GM12891 (cell line): ENCODE data around the gene OR10G8.

ENCODE experiments used
- DNase-seq: peaks from one replicate; pipeline ENCODE4 v3.0.0; 2011; ENCODE audit warnings: low spot score; ENCODE audit not compliant: insufficient read length
- FAIRE-seq: peaks from 2 replicates; lab custom pipeline; 2011; peaks lifted over from hg19 to GRCh38; lab: Jason Lieb, UNC
- PAX5 ChIP-seq: IDR thresholded peaks from 2 replicates; pipeline ENCODE4 v1.6.1; 2011; ENCODE audit warnings: low read length, moderate library complexity, mild to moderate bottlenecking; ENCODE audit not compliant: insufficient read depth, severe bottlenecking
- POLR2A ChIP-seq: IDR thresholded peaks from 2 replicates; pipeline ENCODE4 v1.6.1; 2011; ENCODE audit warnings: low read depth, low read length, control low read depth
- POLR2AphosphoS5 ChIP-seq: IDR thresholded peaks from 2 replicates; pipeline ENCODE4 v1.6.1; 2011; ENCODE audit warnings: low read depth, low read length, control low read depth
- POU2F2 ChIP-seq: IDR thresholded peaks from 2 replicates; pipeline ENCODE4 v1.6.1; 2011; ENCODE audit warnings: low read depth, mild to moderate bottlenecking, control low read depth, low read length, moderate library complexity
- SPI1 ChIP-seq: IDR thresholded peaks from 2 replicates; pipeline ENCODE4 v1.6.1; 2011; ENCODE audit warnings: low read depth, low read length, control low read depth
- TAF1 ChIP-seq: IDR thresholded peaks from 2 replicates; pipeline ENCODE4 v1.6.1; 2011; ENCODE audit warnings: low read depth, low read length, control low read depth

Gene OR10G8

GRCh38 chr11:124050748-124051147 is 24.1 kb downstream of the OR10G8 start:
- TF ChIP-seq POLR2A = no peak
- FAIRE-seq = no peak

GRCh38 chr11:124052966-124053365 is 26.4 kb downstream of the OR10G8 start:
- TF ChIP-seq SPI1 = no peak
- no peak for TF ChIP-seq POU2F2
- no peak for TF ChIP-seq POLR2A
- no peak for TF ChIP-seq TAF1
- no peak for TF ChIP-seq PAX5
- TF ChIP-seq POLR2AphosphoS5 = no peak
- no peak for DNase-seq
- FAIRE-seq = no peak

More at GRCh38 chr11:124050748-124051147, 24.1 kb downstream of the OR10G8 start:
- DNase-seq = no peak

GRCh38 chr11:124068601-124069110 is 42.1 kb downstream of the OR10G8 start:
- DNase-seq (no peak), FAIRE-seq (peak; percentile 33)
- TF ChIP-seq SPI1 (no peak), PAX5 (no peak), POU2F2 (no peak), POLR2A (no peak), TAF1 (no peak)

GRCh38 chr11:124069429-124070401 is 43.1 kb downstream of the OR10G8 start:
- TF ChIP-seq POU2F2 = no peak
- TF ChIP-seq PAX5 = no peak
- no peak for TF ChIP-seq SPI1
- DNase-seq (no peak), FAIRE-seq (peak; percentile 78)

- TF ChIP-seq SPI1 (peak; percentile 97), POU2F2 (no peak), POLR2AphosphoS5 (no peak), POLR2A (no peak), PAX5 (no peak), TAF1 (no peak)
- DNase-seq = peak; percentile 18
- FAIRE-seq = peak; percentile 85
Measured at GRCh38 chr11:124070915-124071622, 44.5 kb downstream of the OR10G8 start.

- DNase-seq = no peak
- FAIRE-seq = peak; percentile 23
Measured at GRCh38 chr11:124071623-124071948, 45.0 kb downstream of the OR10G8 start.

GRCh38 chr11:124072147-124072546 is 45.5 kb downstream of the OR10G8 start:
- DNase-seq (no peak), FAIRE-seq (no peak)

More at GRCh38 chr11:124071623-124071948, 45.0 kb downstream of the OR10G8 start:
- TF ChIP-seq POLR2A (no peak), PAX5 (no peak), POU2F2 (no peak), SPI1 (no peak)

GRCh38 chr11:124074554-124074953 is 48.0 kb downstream of the OR10G8 start:
- FAIRE-seq (no peak), DNase-seq (no peak)
- TF ChIP-seq POLR2A (no peak), POU2F2 (no peak), PAX5 (no peak), SPI1 (no peak), TAF1 (no peak)

More at GRCh38 chr11:124072147-124072546, 45.5 kb downstream of the OR10G8 start:
- TF ChIP-seq POLR2A (no peak), POLR2AphosphoS5 (no peak), TAF1 (no peak), SPI1 (no peak), POU2F2 (no peak), PAX5 (no peak)

GRCh38 chr11:124075492-124075840 is 48.9 kb downstream of the OR10G8 start:
- FAIRE-seq (no peak), DNase-seq (no peak)
- no peak for TF ChIP-seq POLR2AphosphoS5
- no peak for TF ChIP-seq TAF1
- TF ChIP-seq SPI1 = no peak
- TF ChIP-seq POU2F2 = no peak
- no peak for TF ChIP-seq POLR2A
- TF ChIP-seq PAX5 = no peak
